HG03045 (cell line): ENCODE data around the gene RANBP1.

Experiments
- ATAC-seq: cut with Tn5 transposase; IDR thresholded peaks from one replicate; pipeline ENCODE4 v1.9.1; 2021; ENCODE audit warnings: mild to moderate bottlenecking, moderate library complexity; ENCODE audit not compliant: unreplicated experiment

Gene RANBP1

DNA sequence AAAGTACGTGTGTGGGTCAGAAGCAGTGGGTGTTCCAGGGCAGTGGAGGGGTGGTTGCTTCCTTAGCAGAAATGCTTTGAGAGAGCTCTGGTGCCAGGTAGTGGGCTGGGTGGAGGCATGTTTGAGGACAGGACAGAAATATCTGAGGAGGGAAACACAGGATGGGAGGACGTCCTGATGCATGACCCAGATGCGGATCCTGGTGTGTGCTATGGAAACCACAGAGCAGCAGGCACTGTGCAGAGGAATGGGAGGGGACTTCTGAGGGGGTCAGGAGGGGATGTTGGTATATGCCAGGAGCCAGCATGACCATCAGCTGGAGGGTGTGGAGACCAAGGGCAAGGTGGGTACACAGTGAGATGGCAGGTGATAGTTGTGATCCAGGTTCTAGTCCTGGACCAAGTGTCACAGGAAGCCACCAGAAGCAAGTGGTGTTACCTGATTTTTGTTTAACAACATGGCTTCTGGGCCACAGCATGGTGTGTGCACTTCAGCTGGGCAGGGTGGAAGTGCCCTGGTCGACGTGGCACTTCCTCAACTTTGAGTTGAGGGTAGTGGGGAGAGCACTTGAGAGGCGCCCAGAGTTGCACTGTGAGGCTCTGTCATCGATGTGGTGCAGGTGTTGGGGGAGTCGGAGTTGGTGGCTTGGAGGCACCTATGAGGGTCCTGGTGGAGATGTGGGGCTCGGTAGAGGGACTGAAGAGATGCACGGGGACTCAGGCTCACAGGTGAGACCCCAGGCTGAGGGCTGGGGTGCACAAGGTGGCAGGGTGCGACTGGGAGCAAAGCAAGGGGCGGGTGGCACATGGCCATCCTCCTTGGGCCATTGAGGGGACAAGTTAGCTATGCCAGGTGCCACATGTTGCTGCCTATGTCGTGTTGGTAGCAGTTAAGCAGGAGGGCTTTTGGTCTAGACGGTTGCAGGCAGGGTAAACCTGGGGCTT is 28.3 kb upstream of the RANBP1 start:
- no peak for ATAC-seq

DNA sequence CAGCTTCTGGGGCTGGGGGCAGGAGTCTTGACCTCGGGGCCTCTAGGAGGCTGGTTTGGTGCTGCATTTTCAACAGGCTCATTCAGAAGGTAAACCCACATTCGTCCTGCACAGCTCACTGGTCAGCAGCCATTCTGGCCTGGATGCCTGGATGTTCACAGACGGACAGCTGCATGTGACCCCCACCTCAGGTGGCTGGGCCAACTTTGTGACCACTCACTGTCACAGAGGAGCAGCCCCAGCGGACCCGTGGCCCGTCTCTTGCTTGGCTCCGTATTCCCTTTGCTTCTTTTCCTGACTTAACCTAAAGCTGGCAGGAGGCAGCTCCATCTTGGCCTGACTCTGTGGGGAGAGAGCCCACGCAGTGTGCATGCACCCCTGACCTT is 27.6 kb upstream of the RANBP1 start:
- no peak for ATAC-seq

- no peak for ATAC-seq
Observed at GRCh38 chr22:20089226-20089976, 26.5 kb upstream of the RANBP1 start.

- ATAC-seq = no peak
Observed at GRCh38 chr22:20089977-20090729, 25.8 kb upstream of the RANBP1 start.

GRCh38 chr22:20090730-20091240 is 25.1 kb upstream of the RANBP1 start:
- ATAC-seq = no peak

DNA sequence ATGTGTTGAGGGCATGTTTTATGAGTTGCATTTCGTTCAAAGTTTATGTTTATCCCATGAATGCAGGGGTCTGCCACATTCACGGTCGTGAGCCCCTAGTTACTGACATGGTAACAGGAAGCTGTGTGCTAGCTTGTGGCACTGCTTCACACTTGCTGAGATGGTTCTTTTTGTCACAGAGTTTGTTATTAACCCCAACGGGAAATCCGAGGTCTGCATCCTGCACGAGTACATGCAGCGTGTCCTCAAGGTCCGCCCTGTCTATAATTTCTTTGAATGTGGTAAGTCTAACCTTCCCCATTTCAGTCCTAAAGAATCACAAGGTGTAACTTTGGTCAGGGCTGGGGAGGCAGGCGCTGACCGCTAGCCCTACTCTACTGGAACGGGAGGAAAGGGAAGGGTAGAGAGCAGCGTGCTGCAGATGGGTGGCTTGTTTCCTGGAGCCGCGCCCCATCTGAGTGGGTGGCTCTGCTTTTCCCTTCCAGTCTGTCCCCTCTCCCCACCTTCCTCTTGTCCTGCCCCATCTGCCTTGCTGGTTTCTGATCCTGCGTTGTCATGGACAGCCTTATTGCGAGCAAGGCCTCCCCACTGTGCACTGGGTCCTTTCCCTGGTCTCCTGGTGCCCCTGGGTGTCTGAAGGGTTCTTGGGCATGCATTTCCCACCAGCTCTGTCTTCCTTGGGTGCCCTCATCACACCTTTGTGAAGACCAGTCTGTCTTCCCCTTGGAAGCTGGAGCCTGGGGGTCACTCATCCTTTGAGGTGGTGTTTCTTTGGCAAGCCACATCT is 24.0 kb upstream of the RANBP1 start:
- ATAC-seq = no peak

DNA sequence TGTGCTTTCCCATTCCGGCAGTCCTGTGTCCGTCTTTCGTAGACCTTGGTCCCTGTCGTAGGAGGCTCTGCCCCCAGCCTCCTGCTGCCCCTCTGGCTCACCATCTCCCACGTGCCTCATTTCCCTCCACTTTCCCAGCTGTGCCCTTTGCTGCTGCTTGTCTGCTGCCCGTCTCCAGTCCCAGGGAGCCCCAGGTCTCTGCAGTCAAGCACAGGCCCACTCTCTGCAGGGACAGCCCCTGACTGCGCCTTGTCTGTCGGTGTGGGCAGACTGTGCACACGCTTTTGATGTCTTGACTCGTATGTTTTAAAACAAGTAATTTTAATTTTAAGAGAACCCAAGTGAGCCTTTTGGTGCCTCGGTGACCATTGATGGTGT is 23.4 kb upstream of the RANBP1 start:
- ATAC-seq = no peak

DNA sequence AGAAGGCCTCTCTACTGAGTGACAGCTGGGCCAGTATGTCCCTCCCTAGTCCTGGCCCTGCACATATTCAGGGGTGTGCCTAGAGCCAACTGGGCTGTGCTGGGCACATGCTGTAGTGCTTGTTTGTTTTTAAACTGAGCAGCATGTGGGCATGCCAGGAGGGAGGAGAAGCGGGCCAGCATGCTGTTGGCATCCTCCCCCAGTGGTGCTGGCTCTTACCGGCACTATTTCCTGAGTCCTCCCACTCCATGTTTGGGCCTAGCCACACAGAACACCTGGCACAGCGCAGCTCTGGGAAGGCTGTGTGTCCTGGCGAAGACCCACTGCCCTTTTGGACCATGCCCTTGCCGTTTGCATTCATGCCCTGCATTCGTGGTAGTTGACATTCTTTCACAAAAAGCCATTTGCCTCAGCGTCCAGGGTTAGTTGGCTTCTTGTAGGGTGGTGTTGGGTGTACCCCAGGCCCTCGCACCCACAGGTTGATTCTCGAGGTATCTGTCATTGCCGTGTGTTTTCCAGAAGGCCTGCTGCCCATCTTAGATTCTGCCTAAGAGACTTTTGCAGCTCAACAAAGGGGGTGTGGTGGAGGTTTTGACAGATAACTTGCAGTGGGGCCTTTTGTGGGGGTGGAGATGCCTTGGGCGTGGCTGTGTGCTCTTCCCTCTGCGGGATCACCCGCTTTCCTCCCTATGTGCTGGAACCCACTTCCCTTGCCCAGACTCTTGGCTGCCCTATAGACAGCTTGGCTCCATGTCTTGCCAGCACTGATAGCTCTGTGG is 22.3 kb upstream of the RANBP1 start:
- no peak for ATAC-seq

DNA sequence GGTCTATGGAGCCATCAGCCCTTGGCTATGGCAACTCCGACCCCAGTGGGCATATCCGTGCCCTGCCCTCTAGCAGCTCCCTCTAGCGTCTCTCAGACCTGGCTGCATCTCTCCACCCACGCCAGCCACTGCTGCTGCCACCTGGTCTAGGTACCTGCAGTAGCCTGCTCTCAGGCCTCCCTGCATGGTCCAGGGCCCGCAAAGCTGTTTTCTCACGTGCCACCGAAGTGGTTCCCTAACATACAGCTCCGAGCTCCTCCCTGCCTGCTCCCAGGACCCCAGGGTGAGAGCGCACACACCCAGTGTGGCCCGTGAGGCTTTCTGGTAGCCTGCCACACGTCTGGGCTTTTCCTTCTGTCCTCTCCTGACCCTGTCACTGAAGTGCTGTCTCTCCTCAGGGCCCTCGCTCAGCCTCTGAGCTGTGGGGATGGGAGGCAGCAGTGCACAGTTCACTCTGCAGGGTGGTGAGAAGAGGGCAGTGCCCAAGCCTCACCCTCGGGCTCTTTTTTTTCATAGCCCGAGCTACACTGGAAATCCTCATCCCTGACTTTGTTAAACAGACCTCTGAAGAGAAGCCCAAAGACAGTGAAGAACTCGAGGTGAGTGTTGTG is 21.6 kb upstream of the RANBP1 start:
- no peak for ATAC-seq

DNA sequence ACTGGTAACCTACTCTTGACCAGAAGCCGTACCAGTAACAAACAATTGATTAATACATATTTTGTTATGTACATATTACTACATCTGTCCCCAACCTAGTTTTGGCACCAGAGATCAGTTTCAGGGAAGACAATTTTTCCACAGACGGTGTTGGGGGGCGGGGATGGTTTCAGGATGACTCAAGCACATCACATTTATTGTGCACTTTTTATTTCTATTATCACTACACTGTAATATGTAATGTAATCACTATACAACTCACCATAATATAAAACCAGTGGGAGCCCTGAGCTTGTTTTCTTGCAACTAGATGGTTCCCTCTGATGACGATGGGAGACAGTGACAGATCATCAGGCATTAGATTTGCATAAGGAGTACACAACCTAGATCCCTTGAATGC is 20.4 kb upstream of the RANBP1 start:
- ATAC-seq = no peak

- no peak for ATAC-seq
Observed at GRCh38 chr22:20096574-20097420, 19.1 kb upstream of the RANBP1 start.

DNA sequence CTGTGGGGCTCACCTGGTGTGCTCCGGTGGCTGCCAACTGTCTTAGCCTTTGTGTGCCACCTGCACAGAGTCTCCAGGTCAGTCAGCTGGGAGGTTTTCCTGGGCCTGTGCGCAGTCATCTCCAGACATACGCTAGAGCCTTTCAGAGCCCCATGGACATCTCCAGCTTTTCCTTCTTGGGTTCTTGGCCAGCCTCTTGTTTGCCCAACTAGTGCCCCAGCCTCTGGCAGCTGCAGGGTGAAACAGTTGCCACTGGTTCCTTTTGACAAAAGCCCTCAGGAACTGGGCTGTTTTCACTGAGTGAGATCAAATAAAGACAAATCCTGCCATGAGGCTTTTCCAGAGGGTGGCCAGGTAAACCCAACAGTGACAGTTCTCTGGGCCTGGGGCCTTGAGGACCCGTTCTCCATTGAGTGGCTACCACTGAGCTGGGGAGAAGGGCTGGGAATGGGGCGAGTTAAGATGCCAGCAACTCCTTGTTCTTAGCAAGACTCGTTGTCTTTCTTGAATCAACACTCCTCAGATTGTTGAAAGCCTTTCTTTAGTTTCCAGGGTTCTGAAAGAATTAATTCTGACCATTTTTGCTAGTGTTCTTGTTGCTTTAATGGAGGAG is 16.7 kb upstream of the RANBP1 start:
- ATAC-seq = no peak

DNA sequence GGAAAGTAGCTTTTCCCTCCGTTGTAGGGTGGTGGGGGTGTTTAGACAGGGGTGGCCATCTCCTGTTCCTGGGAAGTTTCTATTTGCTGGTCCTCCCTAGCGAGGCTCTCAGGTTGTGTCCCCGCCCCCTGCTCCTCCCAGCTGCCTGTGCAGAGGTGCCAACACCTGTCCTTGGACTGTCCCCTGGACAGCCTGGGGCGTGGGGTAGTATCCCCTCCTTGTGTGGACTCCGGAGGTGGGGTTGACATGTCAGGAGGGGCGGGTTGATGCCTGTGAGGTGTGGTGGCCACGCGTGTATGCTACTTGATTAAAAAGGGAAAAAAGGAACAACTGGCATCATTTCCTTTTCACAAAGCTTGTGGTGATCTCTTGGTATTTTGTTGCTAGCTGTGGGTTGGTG is 14.3 kb upstream of the RANBP1 start:
- ATAC-seq = no peak

GRCh38 chr22:20102203-20102780 is 13.6 kb upstream of the RANBP1 start:
- no peak for ATAC-seq

DNA sequence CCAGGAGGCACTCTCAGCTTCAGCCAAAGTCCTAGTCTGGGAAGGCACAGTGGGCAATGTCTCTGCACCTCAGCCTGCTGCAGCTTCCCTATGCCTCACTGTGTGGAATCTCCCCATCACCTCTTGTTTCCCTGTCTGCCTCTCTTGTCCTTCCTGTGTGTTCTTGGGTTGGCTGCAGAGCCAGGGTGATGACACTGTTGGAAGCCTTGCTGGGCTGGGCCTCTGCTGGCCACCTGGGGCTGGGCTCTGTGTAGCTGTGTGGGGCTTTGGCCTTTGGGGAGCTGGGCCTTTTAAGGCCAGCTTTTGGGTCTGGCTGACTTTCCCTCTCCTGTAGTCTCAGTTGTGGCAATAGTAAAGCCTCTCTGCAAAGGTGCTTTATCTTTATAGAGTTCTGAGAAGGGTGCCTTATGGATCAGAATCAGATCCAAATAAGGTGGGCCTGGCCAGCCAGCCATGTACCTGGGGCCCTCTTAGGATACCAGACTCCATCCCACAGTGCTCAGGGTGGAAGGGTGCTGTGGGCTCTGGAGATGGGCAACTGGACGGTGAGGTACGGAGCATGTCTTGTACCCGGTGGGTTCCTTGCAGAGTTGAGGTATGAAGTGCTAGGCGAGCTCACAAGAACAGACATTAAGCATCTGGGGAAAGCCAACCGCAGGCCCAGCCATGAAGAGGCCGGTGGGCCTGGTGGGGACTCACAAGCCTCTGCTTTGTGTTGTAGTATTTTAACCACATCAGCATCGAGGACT is 10.3 kb upstream of the RANBP1 start:
- no peak for ATAC-seq

DNA sequence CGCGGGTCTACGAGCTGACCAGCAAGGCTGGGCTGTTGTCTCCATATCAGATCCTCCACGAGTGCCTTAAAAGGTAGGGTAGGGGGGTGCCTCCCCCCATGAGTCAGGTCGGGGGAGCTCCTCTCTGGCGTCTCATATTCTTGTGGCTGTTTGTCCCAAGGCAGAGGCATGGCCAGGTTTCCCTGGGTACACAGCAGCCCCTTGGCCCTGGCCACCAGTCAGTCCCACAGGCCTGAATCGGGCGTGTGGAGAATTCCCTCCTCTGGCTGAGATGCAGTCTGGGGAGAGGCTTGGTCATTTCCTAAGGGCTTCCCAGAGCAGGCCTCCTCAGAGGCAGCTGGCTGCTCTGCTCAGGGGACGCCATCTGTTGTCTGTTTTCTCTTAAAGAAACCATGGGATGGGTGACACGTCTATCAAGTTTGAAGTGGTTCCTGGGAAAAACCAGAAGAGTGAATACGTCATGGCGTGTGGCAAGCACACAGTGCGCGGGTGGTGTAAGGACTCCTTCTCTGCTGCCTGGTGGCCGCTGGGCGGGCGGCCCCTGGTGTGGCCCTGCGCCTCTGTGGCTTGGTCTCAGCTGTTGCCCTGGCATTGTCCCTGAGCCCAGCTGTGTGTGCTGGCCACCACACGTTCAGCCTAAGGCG is 9.6 kb upstream of the RANBP1 start:
- ATAC-seq = no peak
